Measurements from ENCODE around the gene CACNG8. TPM values are rescaled to one million over a fixed set of nuclear protein-coding genes. Genes with fewer than 3 reads are reported as not detected.

CACNG8 gene
- total RNA-seq, 1 donor from 2014 or later, result not detected

GRCh38 chr19:53991224-53992113 is 28.7 kb downstream of the CACNG8 start, which contains the start of gene CACNG6:
Gene CACNG6, plus strand, starts transcription at chr19:53991637. Its CDS starts 1,241 bp downstream, at chr19:53992878.
- ATAC-seq (peak; percentile 22), DNase-seq (ENCODE audit: low spot score) (no peak)

GRCh38 chr19:53992211-53992610 is 29.5 kb downstream of the CACNG8 start:
- no peak for ATAC-seq
- DNase-seq (ENCODE audit: low spot score), result no peak

- ATAC-seq, result no peak
- no peak for DNase-seq (ENCODE audit: low spot score)
Measured at GRCh38 chr19:53992815-53993214, 30.1 kb downstream of the CACNG8 start.

- no peak for ATAC-seq
Measured at GRCh38 chr19:53993448-53993847, 30.7 kb downstream of the CACNG8 start.

GRCh38 chr19:53994811-53995210 is 32.1 kb downstream of the CACNG8 start:
- ATAC-seq, result no peak

More at GRCh38 chr19:53993448-53993847, 30.7 kb downstream of the CACNG8 start:
- no peak for DNase-seq (ENCODE audit: low spot score)

GRCh38 chr19:53998223-53998622 is 35.5 kb downstream of the CACNG8 start:
- no peak for DNase-seq (ENCODE audit: low spot score)
- no peak for ATAC-seq

More at GRCh38 chr19:53994811-53995210, 32.1 kb downstream of the CACNG8 start:
- DNase-seq (ENCODE audit: low spot score), result no peak

- ATAC-seq (no peak), DNase-seq (ENCODE audit: low spot score) (no peak)
Measured at GRCh38 chr19:53999694-54000093, 37.0 kb downstream of the CACNG8 start.

GRCh38 chr19:54001496-54001895 is 38.8 kb downstream of the CACNG8 start:
- no peak for DNase-seq (ENCODE audit: low spot score)
- no peak for ATAC-seq

GRCh38 chr19:54002495-54003315 is 40.0 kb downstream of the CACNG8 start:
- DNase-seq (ENCODE audit: low spot score) (no peak), ATAC-seq (no peak)

- no peak for DNase-seq (ENCODE audit: low spot score)
Measured at GRCh38 chr19:54009440-54009839, 46.7 kb downstream of the CACNG8 start.

GRCh38 chr19:54010474-54010873 is 47.7 kb downstream of the CACNG8 start:
- DNase-seq (ENCODE audit: low spot score) (no peak), ATAC-seq (no peak)

More at GRCh38 chr19:54009440-54009839, 46.7 kb downstream of the CACNG8 start:
- no peak for ATAC-seq

GRCh38 chr19:54011507-54012211 is 48.9 kb downstream of the CACNG8 start:
- no peak for ATAC-seq
- DNase-seq (ENCODE audit: low spot score), result no peak

- no peak for ATAC-seq
Measured at GRCh38 chr19:54013866-54014265, 51.1 kb downstream of the CACNG8 start.

GRCh38 chr19:54014920-54015560 is 52.3 kb downstream of the CACNG8 start:
- DNase-seq (ENCODE audit: low spot score), result no peak
- ATAC-seq, result no peak

More at GRCh38 chr19:54013866-54014265, 51.1 kb downstream of the CACNG8 start:
- DNase-seq (ENCODE audit: low spot score), result no peak

- no peak for DNase-seq (ENCODE audit: low spot score)
- ATAC-seq, result no peak
Measured at GRCh38 chr19:54017261-54017660, 54.5 kb downstream of the CACNG8 start.

- ATAC-seq, result no peak
- DNase-seq (ENCODE audit: low spot score), result no peak
Measured at GRCh38 chr19:54021363-54021762, 58.6 kb downstream of the CACNG8 start.

- no peak for DNase-seq (ENCODE audit: low spot score)
- ATAC-seq, result no peak
Measured at GRCh38 chr19:54021932-54022331, 59.2 kb downstream of the CACNG8 start.

GRCh38 chr19:54023191-54023590 is 60.5 kb downstream of the CACNG8 start:
- no peak for ATAC-seq
- DNase-seq (ENCODE audit: low spot score), result no peak

GRCh38 chr19:54024660-54025059 is 61.9 kb downstream of the CACNG8 start:
- no peak for ATAC-seq
- DNase-seq (ENCODE audit: low spot score), result no peak

GRCh38 chr19:54026656-54027055 is 63.9 kb downstream of the CACNG8 start:
- DNase-seq (ENCODE audit: low spot score) (no peak), ATAC-seq (no peak)

All from left lobe of liver (tissue), 2 donors.